ENCODE measurements around the gene BAD. TPM values are rescaled to one million over a fixed set of nuclear protein-coding genes. Genes with fewer than 3 reads are reported as not detected.

The BAD gene
- total and polyA plus RNA-seq, 2 of the 13 experiments (the other 11 are each of a cell fraction or from before 2014, with no cell fraction given): 17.9 to 28.5 TPM

DNA sequence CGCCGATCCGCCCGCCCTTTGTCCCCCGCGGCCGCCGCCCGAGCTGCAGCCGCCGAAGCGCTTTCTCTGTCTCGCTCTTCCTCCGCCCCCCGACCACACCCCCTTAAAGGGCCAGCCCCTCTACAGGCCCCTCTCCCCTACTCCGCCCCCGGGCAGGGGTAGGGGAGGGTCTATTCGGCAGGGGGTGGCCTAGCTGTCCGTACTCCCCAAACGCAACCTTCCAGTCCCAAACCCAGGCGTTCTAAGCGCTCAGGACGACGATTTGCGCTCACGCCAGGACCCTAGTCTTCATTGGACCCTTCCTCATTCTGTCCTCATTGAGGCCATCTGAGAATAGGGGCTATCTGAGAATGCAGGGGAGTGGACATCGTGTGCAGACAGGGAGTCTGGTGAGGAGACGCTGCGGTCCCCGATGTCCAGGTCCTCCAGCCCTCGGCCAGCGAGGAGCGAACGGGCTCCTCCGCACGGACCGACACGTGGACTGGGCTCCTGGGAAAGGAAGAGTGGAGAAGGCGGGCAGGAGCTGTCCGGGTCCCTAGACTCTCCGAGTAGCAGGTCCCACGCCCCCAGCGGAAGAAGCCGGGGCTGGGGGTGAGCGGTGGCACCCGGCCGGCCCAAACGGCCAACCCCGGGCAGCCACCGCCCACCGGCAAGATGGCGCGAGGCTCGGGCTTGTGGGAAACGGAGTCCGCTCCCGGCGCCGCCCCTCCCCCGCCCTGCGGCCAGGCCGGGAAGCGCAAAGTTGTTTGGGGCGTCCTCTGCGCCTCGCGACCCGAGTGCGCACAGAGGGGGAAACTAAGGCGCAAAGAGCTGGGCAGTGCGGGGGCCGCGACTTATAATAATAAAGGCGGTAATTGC, 37.4 kb downstream of the BAD start, which contains the start of gene PPP1R14B:
PPP1R14B (minus strand) TSS at position 73 of the 858 bp plus-strand sequence. CDS start 270 bp downstream, outside the sequence.
- ATAC-seq (peak; percentile 71), DNase-seq (ENCODE audit: low spot score) (peak; percentile 80), FAIRE-seq (no peak)
- peak within 1 kb of the TSS; percentile 83 for H3K27ac ChIP-seq (ENCODE audit: extremely low read length, insufficient read depth, low read length)
- intact Hi-C loops (cut with micrococcal nuclease; ENCODE audit: unreplicated experiment) (loop anchor here (5.0 kb wide), 1 partner anchor 55 kb away; the partner anchor contains the start of gene CATSPERZ), in situ Hi-C loops (cut with HindIII; ENCODE audit: extremely low pct_ligation_motif_present, low pct_unique_long_range_greater_than_20kb) (no loop called here)
- H3K4me2 ChIP-seq (ENCODE audit: low read depth, low read length): peak within 1 kb of the TSS; percentile 100
- CTCF ChIA-PET (ENCODE audit: low intra/inter-chr PET ratio, low total read pairs): no interaction called here
- peaks cover 0 to 11% of the 10 kb centered on the region in 2 experiments; a peak in 2 of 5 replicates for H3K36me3 ChIP-seq (replicated peaks in 1 of 2; ENCODE audit: control insufficient read depth in 1 of 2, insufficient read depth in 2 of 2, low read length in 2 of 2)
- peaks cover 69% of the 10 kb centered on the region for H3K4me1 ChIP-seq (ENCODE audit: insufficient read depth, low read length)
- H2AFZ ChIP-seq (ENCODE audit: low read length): no peak within 1 kb of the TSS
- no TSS peak for BruUV-seq (replicated peaks)
- POLR2A ChIA-PET: interaction anchor here (1.2 to 8.3 kb wide), 6 partner anchors 10 to 70 kb away, joined by 5 to 113 read pairs (median 12); partner anchors contain the start of genes NUDT22, PRDX5, STIP1 and TRMT112
- peaks cover 31% of the 10 kb centered on the region for H3K79me2 ChIP-seq (ENCODE audit: insufficient read depth, low read length)
- peak within 1 kb of the TSS; percentile 79 to 95 (median 84) for H3K4me3 ChIP-seq (replicated peaks in 1 of 3; ENCODE audit: insufficient read depth in 1 of 3, low read depth in 2 of 3, low read length in 3 of 3)
- H4K20me1 ChIP-seq (ENCODE audit: insufficient read depth, low read length): no peaks in the 10 kb centered on the region
- no peaks in the 10 kb centered on the region; a peak in 1 of 5 replicates for H3K27me3 ChIP-seq (ENCODE audit: control insufficient read depth in 1 of 2, insufficient read depth in 2 of 2, low read length in 2 of 2)
- H3K9ac ChIP-seq (ENCODE audit: insufficient read depth, low read depth, low read length): peak within 1 kb of the TSS; percentile 81
- H3K9me3 ChIP-seq (ENCODE audit: low read length): no peaks in the 10 kb centered on the region
- WGBS (ENCODE audit: low lambda C conversion rate): 0% methylated on average over 22 of the region's 74 CpGs
- TF ChIP-seq ZNF589 (CRISPR knock-in tag; conservative IDR thresholded peaks at IDR 0.05) (peak; percentile 62; the same call in 1 of the 2 replicates), ASH2L (IDR thresholded peaks at IDR 0.05; ENCODE audit: insufficient read length, low read depth, low read length) (peak; percentile 72), MAZ (IDR thresholded peaks at IDR 0.05; ENCODE audit: borderline replicate concordance, low read depth, low read length) (peak; percentile 34; the same call in 1 of the 2 replicates), MAZ (CRISPR knock-in tag; IDR thresholded peaks at IDR 0.05; ENCODE audit: low read depth) (peak; percentile 74), HNF4G (IDR thresholded peaks at IDR 0.05; ENCODE audit: borderline replicate concordance, low read depth, low read length) (peak; percentile 12; the same call in 1 of the 2 replicates), HNF4G (CRISPR knock-in tag; IDR thresholded peaks at IDR 0.05; ENCODE audit: borderline replicate concordance, low read depth) (no peak), PRPF4 (IDR thresholded peaks at IDR 0.05; ENCODE audit: low read depth, low read length, poor library complexity, severe bottlenecking) (peak; percentile 59), ZNF564 (CRISPR knock-in tag; IDR thresholded peaks at IDR 0.05) (no peak), ZHX2 (IDR thresholded peaks at IDR 0.05; ENCODE audit: low read depth) (peak; percentile 36; the same call in 1 of the 2 replicates), ZHX2 (CRISPR knock-in tag; IDR thresholded peaks at IDR 0.05; ENCODE audit: borderline replicate concordance) (0 out of 2 replicates have a peak, but pooled peaks have one; percentile 17), ZNF547 (CRISPR knock-in tag; IDR thresholded peaks at IDR 0.05) (peak; percentile 29; the same call in 1 of the 2 replicates), SPEN (CRISPR knock-in tag; IDR thresholded peaks at IDR 0.05; ENCODE audit: low read depth) (peak; percentile 50; the same call in 1 of the 2 replicates), ZFX (CRISPR knock-in tag; IDR thresholded peaks at IDR 0.05; ENCODE audit: low read depth) (peak; percentile 84), HNRNPUL1 (IDR thresholded peaks at IDR 0.05; ENCODE audit: low read depth, low read length) (no peak)
